ENCODE data around the gene RNF151.

Gene RNF151

DNA sequence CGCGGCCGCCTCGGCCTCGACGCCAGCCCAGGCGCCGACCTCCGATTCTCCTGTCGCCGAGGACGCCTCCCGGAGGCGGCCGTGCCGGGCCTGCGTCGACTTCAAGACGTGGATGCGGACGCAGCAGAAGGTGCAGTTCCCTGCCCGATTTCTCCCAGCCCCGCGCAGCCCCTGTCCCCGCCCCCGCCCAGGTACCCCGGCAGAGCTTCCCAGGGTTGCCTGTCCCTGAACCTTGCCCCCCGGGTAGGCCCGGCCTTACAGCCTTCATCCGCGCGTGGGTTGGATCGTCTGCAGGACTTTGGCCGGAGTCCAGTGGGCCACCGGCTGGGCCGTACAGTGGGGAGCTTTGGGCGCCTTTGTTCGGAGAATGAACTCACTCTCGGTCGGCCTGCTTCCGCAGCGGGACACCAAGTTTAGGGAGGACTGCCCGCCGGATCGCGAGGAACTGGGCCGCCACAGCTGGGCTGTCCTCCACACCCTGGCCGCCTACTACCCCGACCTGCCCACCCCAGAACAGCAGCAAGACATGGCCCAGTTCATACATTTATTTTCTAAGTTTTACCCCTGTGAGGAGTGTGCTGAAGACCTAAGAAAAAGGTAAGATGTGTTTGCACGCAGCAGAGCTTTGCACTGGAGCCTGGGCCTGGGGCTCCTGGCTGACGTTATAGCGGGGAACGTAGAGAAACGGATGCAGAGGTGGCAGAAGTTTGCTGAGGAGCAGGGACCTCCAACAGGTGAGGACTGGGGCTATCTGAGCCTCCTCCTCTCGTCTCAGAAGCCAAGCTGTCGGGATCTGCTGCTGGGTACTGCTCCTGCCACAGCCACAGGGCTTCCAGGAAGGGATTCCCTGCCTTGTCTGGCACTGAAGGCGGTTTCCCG is 17.9 kb downstream of the RNF151 start:
- TF ChIP-seq CTCF (IDR thresholded peaks at IDR 0.05) (no peak), ZFX (IDR thresholded peaks at IDR 0.05; ENCODE audit: borderline replicate concordance) (no peak)
- H3K27ac ChIP-seq: peak overlapping the region; percentile 96

DNA sequence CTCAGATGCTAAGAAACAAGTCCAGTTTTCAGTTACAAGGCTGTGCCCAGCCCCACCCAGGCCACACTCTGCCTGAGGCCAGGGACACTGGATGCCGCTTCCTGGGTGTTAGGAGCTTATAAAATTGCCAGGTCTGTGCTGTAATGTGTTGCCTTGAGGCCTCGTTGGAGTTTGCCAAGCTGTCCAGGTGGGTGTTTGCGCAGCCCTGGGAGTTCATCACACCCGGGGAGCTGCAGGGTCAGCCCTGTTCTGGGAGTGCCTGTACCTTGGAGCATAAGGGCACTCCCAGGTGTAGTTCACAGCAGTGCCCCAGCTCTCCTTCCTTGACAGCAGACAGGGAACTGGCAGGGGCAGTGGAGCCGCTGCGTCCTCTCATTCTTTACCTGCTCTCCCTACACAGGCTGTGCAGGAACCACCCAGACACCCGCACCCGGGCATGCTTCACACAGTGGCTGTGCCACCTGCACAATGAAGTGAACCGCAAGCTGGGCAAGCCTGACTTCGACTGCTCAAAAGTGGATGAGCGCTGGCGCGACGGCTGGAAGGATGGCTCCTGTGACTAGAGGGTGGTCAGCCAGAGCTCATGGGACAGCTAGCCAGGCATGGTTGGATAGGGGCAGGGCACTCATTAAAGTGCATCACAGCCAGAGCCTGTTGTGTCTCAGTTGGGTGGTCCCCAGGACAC is 19.0 kb downstream of the RNF151 start:
- peak overlapping the region; percentile 96 for H3K27ac ChIP-seq
- TF ChIP-seq ZFX (IDR thresholded peaks at IDR 0.05; ENCODE audit: borderline replicate concordance) (no peak), CTCF (IDR thresholded peaks at IDR 0.05) (no peak)

DNA sequence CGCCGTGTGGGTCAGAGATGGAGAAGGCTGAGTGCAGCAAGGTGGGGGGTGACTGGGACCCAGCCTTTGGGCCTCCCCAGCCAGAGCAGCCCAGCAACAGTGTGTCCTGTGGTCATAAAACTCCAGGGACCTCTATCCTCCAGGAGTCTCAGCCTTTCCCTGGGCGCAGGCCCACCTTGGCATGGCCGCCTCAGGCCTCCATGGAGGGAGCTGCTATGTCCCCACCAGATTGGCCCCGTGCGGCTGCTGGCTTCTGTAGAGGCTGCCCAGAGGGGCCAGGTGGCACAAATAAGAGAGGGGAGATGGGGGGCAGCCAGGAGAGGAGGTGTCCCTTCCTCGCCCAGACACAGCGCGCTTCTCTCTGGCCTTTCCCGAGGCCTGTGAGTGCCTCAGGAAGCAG is 20.5 kb downstream of the RNF151 start:
- H3K27ac ChIP-seq: no peak overlapping the region
- TF ChIP-seq ZFX (IDR thresholded peaks at IDR 0.05; ENCODE audit: borderline replicate concordance): no peak
- no peak for TF ChIP-seq CTCF (IDR thresholded peaks at IDR 0.05)

- H3K27ac ChIP-seq: peak within 1 kb of the TSS; percentile 78
These were observed 22.8 kb downstream of the RNF151 start, which contains the start of gene SYNGR3 for GRCh38 chr16:1989209-1990100. SYNGR3 (plus strand) TSS chr16:1989970; CDS start chr16:1990103, 133 bp downstream.

DNA sequence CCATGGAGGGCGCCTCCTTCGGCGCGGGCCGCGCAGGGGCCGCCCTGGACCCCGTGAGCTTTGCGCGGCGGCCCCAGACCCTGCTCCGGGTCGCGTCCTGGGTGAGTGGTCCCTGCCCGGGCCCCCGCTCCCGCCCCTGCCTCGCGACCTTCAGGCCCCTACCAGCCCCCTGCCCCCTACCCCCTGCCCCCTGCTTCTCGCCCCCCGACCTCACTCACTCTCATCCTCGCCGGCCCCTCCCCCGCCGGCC is 23.4 kb downstream of the RNF151 start:
- TF ChIP-seq CTCF (IDR thresholded peaks at IDR 0.05) (no peak), ZFX (IDR thresholded peaks at IDR 0.05; ENCODE audit: borderline replicate concordance) (no peak)
- peak overlapping the region; percentile 78; the same call in 1 of the 2 replicates for H3K27ac ChIP-seq

More at GRCh38 chr16:1989209-1990100, 22.8 kb downstream of the RNF151 start, which contains the start of gene SYNGR3:
- TF ChIP-seq ZFX (IDR thresholded peaks at IDR 0.05; ENCODE audit: borderline replicate concordance) (no peak), CTCF (IDR thresholded peaks at IDR 0.05) (no peak)

- peak overlapping the region; percentile 78 for H3K27ac ChIP-seq
- no peak for TF ChIP-seq CTCF (IDR thresholded peaks at IDR 0.05)
- TF ChIP-seq ZFX (IDR thresholded peaks at IDR 0.05; ENCODE audit: borderline replicate concordance): no peak
These were observed 23.9 kb downstream of the RNF151 start for GRCh38 chr16:1990351-1991134.
